ENCODE measurements around the gene ZNF165.
"Not testable (repeated sequence)": the region's sequence is repeated elsewhere in the genome, so short reads cannot be mapped to it uniquely, and the experiment has no call there.

The ZNF165 gene

DNA sequence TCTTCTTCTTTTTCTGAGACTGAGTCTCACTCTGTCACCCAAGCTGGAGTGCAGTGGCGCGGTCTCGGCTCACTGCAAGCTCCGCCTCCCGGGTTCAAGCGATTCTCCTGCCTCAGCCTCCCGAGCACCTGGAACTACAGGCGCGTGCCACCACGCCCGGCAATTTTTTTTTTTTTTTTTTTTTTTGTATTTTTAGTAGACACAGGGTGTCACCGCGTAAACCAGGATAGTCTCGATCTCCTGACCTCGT lies at the start of gene ZNF165:
Gene ZNF165, plus strand, starts transcription at position 188 of the 250 bp plus-strand sequence. CDS start 4,913 bp downstream, outside the sequence.
- not testable (repeated sequence) for DNase-seq (ENCODE audit: low read depth in 2 of 2)

DNA sequence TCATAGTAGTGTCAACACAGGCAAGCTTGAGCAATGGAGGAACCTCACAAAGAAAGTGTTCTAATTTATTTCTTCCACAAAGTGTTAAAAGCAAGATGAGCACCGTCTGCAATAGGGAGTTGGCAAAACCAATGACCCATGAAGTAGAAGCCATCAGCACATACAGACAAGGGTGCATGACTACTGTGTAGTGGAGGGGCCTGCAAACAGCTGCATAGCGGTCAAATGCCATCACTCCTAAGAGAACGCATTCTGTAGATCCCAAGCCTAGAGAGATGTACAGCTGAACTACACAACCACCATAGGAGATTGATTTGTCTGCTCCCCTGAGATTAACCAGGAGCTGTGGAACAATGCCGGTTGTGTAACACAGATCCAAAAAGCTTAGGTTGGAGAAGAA lies 26.8 kb upstream of the ZNF165 start:
- DNase-seq (ENCODE audit: low read depth in 2 of 2): no peak

DNA sequence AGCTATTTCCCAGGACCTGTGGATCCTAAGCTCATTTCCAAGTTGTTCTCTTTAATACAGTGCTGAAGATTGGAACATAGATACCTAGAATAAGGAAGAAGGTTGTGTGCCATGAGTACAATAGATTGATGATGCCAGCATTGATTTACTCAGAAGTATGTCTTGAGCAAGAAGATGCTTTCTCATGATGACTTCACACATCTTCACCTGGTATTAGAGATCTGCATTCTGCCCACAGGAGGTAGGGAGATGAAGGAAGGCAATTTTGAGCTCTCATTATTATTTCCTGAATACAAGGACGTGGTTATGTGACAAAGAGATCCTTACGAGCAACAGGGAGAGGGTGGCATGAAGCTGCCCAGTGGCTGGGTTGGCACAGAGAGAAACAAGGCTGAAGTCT lies 20.0 kb upstream of the ZNF165 start:
- DNase-seq (ENCODE audit: low read depth in 2 of 2): no peak

DNA sequence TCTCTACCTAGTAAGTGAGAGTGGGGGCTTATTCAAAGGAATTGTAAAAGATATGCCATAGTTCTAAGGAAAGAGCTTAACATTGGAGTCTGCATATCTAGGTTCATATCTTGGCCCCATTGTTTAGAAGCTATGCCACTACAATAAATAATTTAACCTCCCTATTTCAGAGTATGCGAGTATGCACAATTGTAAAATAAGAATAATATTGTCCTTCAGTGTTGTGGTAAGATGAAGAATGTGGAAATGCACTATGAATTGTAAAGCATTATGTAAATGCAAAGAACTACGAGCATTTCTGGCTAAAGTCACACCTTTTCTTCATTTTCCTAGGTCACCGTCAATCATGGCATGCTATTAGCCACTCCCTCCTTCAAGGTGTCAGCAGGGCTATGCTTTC lies 16.1 kb upstream of the ZNF165 start:
- no peak for DNase-seq (ENCODE audit: low read depth in 2 of 2)

DNA sequence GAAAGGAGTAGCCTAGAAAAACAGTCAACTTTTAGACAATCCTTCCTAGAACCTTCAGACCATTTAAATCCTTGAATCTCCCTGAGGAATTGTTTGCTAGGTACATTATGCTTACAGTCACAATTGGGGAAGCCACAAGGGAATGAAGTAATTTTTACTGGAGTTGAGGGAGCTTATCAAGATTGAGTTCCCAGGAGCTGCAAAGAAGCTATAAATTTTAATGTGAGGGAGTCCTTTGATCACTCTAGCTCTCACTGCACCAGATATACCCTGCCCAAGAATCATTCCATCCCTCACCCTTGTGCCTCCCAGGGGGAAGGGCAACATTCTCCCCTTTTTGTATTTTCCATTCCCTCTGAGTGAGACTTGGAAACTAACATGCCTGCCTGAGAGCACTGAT lies 12.3 kb upstream of the ZNF165 start:
- no peak for DNase-seq (ENCODE audit: low read depth in 2 of 2)

DNA sequence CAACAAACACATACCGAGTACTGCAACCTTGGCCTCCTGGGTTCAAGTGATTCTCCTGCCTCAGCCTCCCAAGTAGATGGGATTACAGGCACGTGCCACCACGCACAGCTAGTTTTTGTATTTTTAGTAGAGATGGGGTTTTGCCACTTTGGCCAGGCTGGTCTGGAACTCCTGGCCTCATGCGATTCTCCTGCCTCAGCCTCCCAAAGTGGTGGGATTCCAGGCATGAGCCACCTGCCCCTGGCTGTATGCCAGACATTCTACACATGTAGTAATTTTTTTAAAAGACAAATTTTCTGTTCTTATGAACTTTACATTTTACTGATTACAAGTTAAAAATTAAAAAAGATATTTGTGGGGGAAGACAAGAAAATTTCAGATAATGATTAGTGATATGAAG lies 9.4 kb upstream of the ZNF165 start:
- DNase-seq (ENCODE audit: low read depth in 2 of 2): not testable (repeated sequence)

DNA sequence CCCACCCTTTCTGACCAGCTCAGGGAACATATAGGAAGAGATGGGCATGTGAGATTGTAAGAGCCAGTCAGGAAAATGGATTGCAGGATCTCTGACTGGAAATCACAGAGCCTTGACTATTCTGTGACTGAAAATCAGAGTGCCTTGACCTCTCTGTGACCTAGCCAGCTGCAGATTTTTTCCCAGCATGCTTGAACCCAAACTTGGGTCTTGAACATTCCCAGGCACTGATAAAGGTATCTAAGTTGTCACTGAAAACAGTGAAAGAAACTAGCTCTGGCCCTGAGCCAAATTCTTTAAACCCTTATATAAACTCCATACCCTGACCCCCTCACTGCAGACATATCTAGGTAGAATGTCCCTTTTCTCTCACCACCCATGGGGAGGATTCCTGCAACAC lies 2.3 kb upstream of the ZNF165 start:
- no peak for DNase-seq (ENCODE audit: low read depth in 2 of 2)

DNA sequence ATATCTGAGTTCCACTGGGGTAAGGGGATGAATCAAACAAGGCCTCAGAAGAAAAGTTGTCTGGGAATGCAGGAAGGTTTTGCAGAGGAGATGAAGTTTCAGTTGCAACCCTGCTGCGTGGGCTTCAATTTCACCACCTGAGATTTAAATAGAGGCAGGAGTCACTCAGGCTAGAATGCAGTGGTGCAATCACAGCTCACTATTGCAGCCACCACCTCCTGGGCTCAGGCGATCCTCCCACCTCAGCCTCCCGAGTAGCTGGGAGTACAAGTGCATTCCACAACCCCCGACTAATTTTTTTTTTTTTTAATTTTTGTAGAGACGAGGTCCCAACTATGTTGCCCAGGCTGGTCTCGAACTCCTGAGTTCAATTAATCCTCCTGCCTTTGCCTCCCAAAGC lies 1.5 kb upstream of the ZNF165 start:
- DNase-seq (ENCODE audit: low read depth in 2 of 2): no peak

DNA sequence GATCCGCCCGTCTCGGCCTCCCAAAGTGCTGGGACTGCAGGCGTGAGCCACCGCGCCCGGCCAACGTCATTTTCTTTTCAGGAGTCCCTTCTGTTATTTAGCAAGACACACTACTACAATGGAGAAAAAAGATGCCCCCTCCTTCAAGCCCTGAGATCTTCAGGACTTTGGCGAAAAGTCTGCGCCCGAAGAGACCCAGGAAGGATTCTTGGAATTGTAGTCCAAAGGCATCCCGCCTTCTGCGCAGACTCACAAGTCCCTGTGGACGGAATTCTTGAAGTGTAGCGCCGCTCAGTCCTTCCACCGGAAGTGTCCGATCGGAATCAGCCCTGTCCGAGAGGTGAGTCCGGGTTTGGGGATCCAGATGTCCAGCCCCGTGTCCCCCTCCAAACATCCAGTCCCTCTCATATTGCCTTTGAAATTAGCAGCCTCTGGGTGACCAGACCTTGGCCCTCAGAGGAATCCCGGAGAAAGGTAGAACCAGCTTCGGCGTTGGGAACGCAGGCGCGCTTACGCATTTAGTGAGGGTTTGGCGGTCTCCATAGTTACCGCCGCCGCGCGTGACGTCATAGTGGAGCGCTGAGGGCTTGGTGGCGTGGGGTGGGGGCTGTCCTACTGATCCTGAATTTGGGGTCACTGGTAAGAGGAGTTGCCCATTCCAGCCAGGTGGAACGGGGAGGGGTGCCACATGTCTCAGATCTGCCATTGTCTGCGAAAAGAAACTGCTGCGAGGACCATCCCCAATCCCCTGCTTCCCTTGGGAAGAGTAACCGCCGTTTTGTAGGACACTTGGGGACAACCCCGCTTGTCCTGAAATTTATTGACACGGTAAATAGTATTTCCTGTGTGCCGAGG lies 490 bp downstream of the ZNF165 start:
- peak; percentile 79 to 84 for DNase-seq (ENCODE audit: low read depth in 2 of 2)

DNA sequence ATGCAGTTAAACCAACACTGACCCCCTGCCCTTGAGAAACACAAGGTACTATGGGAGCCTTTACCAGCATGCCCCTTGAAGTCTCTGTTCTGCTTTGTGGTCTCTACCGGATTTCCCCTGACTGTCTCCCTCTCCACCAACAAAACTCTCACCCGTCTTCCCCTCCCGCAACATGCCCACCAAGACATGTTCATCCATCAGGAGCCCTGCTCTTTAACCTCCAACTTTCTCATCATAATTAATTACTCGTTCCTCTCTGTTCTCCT lies 1.1 kb downstream of the ZNF165 start:
- DNase-seq (ENCODE audit: low read depth in 2 of 2): no peak

DNA sequence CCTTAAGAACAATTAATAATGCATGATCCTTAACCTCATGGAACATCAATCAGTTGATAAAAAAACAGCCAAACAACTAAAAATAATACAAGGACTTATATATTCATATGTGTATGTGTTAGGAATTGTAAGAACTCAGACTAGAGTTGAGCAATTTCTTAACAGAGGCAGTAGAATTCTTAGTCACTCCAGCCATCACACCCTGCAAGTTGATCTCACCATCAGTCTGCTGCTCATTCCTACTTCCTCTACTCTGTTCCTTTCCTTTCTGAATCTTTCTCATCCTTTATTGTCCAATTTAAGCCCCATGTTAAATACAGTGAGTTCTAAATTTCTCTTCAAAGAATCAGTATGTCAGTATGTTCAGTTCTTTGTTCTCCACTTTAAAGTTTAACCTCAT lies 2.6 kb downstream of the ZNF165 start:
- DNase-seq (ENCODE audit: low read depth in 2 of 2): no peak

DNA sequence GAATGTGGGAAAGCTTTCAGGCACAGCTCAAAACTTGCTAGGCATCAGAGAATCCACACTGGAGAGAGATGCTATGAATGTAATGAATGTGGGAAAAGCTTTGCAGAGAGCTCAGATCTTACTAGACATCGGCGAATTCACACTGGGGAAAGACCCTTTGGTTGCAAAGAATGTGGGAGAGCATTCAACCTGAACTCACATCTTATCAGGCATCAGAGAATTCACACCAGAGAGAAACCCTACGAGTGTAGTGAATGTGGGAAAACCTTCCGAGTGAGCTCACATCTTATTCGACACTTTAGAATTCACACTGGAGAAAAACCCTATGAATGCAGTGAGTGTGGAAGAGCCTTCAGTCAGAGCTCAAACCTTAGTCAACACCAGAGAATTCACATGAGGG lies 8.7 kb downstream of the ZNF165 start:
- no peak for DNase-seq (ENCODE audit: low read depth in 2 of 2)

DNA sequence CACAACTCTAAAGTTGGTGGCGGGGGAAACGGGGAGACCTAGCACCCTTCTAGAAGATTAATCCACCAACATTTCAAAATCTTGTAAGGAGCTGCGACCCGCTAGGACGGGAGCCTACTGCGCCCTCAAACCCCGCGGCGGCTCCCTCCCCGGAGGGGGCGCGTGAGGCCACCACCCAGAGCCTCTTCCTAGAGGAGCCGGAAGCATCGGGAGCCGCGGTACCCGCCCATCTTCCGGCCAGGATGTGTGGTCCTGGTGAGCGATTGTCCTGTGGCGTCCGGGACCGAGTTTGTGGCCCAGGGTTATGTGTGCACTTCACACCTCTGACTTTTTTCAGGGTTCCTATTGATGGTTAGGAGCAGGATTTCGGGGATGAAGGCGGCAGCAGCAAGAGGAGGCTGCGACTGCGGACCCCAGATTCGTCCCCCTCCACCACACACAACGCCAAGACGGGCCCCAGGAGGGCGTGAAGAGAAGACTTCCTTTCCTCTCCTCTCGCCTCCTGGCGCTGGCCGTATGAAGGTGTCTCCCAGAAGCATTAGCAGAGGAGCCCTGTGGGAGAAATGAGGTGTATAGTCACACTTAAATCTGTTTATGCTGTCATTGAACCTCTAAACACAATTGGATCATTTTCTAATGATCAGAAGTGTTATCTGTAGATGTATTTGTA lies 10.7 kb downstream of the ZNF165 start:
- no peak for DNase-seq (ENCODE audit: low read depth in 2 of 2)

DNA sequence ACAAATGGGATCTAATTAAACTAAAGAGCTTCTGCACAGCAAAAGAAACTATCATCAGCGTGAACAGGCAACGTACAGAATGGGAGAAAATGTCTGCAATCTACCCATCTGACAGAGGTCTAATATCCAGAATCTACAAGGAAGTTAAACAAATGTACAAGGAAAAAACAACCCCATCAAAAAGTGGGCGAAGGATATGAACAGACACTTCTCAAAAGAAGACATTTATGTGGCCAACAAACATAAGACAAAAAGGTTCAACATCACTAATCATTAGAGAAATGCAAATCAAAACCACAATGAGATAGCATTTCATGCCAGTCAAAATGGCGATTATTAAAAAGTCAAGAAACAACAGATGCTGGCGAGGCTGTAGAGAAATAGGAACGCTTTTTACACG lies 21.9 kb downstream of the ZNF165 start:
- not testable (repeated sequence) for DNase-seq (ENCODE audit: low read depth in 2 of 2)

DNA sequence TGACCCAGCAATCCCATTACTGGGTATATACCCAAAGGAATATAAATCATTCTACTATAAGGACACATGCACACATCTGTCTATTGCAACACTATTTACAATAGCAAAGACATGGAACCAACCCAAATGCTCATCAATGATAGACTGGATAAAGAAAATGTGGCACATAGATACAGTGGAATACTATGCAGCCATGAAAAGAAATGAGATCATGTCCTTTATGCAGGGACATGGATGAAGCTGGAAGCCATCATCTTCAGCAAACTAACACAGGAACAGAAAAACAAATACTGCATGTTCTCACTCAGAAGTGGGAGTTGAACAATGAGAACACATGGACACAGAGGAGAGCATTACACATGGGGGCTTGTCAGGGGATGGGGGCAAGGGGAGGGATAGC lies 22.3 kb downstream of the ZNF165 start:
- DNase-seq (ENCODE audit: low read depth in 2 of 2): not testable (repeated sequence)

DNA sequence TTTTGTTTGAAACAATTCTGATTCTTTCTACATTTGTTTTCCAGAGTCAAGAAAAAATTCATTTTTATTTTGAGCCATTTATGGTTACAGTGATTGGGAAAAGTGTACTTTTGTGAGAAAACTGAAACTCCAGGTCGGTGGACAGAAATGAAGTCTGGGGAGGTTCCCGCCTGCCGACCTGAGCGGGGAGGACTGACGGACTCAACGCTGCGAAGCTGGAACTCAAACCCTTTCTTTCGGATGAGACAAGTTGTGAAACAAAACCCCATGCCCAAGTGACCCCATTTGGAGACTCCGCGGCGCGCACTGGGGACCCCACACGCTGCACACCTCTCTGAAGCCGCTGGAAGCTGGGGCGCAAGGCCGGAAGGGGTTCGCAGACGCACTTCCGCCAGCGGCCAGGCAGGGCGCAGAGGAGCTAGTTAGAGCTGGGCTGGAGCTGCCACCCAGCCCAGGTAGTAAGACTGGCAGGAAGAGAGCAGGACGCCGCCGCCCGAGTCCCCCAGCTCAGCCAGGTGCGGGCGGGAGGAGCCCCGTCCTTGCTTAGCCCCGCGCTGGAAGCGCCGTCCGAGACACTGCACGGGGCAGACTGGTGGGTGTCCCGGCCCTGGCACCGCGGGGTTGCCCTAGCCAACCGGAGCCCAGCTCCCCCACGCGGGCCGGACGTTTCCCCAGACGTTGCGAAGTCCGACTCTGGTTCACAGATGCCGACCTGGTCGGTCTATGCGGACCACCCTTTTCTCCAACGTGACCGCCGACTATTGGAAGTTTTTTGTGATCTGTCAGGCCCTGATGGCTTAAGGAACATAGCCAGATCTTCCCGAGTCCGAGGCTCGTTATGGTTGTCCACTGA lies 24.2 kb downstream of the ZNF165 start:
- peak; percentile 70 to 72 for DNase-seq (ENCODE audit: low read depth in 2 of 2)

DNA sequence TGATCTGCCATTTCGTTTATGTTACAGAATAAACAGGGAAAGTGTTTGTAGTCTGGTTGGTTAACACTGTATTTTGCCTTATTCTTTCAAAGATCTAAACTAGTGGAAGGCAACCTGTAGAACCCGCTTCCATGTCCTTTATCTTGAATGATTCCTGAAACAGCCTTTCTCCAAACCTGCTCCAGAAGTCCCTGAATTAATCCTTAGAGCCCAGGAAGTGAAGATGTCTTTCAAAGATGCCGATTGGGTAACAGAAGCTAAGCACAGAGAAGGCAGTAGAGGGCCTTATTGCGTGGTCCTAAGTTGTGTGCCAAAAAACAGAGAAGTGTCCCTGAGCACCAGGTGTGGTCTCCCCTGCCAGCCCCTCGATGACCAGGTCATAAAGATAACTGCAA lies 24.9 kb downstream of the ZNF165 start:
- no peak for DNase-seq (ENCODE audit: low read depth in 2 of 2)

DNA sequence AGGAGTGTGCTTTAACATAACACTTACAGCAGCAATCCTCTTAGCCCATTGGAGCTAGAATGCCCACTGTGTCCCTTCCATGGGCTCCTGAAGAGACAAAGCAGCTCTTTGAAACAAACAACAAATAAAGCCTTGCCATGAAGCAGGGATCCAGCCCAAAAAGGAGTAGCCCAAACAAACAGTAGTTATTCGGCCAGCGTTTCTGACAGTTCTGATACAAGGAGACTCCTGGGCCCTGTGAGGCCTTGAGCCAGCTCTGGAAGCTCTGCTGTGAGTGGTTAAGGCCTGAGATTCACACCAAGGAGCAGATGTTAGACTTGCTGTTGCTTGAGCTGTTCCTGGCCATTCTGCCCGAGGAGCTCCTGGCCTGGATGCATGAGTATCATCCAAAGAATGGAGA lies 27.1 kb downstream of the ZNF165 start:
- no peak for DNase-seq (ENCODE audit: low read depth in 2 of 2)

DNA sequence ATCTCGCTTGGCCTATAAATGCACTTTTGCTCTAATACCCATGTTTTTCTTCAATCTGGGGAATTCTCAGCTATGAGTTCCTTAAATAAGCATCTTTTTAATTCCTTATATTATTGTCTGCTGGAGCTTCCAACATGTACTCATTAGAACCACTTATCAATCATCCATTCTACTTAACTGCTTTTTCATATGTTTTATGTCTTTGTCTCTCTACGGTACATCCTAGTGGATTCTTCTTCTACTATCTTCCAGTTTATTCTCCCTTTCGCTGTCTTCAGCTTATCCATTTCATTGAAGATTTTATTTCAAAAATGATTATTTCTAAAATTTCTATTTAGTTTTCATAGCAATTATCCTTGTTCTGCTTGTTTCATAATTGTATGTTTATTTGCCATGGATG lies 31.6 kb downstream of the ZNF165 start:
- DNase-seq (ENCODE audit: low read depth in 2 of 2): no peak

DNA sequence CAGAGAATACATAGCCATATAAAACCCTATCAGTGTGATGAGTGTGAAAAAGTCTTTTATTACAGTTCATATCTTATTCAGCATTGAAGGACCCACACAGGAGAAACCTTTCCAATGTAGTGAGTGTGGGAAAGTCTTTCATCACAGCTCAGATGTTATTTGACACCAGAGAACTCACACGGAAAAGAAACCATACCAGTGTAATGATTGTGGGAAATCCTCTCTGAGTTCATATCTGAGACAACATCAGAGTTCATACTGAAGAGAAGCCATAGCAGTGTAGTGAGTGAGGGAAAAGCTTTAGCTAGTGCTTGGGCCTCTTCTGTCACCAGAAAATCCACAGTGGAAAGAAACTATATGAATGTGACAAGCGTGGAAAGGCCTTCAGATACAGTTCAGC lies 35.4 kb downstream of the ZNF165 start:
- DNase-seq (ENCODE audit: low read depth in 2 of 2): no peak

DNA sequence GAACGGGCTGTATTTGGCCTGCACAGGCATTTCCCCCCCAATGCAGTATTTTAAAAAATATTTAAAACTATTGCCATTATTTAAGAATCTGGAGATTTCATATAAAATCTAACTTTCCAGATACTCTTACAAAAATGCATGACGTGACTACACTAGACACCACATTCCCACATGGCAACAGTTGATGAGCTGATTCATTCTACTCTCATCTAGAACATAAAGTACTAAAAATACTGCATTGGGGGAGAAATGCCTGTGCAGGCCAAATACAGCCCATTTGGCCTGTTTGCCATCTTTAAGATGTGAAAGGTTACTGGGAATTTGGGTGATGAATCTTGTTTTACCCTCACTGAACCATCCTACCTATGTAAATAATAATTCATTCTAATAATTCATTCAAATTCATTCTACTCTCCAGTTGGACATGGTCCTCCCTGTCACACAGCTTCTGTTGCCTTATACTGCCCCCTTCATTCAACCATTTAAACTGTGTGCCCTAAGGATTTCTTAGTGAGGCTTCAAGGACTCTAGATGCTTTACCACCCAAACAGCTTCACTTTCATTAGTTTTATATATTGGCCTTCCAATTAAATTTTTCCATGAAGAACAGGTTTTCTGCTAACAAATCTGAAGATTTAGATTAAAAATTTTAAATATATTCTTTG lies 37.1 kb downstream of the ZNF165 start:
- no peak for DNase-seq (ENCODE audit: low read depth in 2 of 2)

DNA sequence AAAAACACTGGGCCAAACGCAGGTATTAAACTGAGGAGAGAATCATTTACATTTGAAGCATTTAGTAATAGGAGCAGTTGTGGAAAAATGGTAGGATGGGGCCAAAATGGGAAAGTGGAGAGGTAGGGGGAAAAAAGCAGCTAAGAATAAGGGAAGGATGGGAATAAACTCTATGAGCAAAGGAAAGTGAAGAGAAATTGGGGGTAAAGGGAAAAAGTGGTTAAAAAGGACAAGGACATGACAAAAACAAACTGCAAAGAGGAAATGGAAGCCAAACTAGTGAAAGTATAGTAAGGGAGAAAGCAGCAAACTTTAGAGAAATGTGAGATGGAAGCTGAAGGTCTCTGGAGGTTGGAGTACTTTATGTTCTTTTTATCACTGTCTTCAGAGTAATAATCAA lies 37.8 kb downstream of the ZNF165 start:
- no peak for DNase-seq (ENCODE audit: low read depth in 2 of 2)
